ENCODE results near the gene ZDHHC7. TPM values are rescaled to one million over a fixed set of nuclear protein-coding genes. Genes with fewer than 3 reads are reported as not detected.
"Not testable (repeated sequence)": the region's sequence is repeated elsewhere in the genome, so short reads cannot be mapped to it uniquely, and the experiment has no call there.

ZDHHC7 gene
- total RNA-seq, 1 experiment from 2014 or later = 39.1 TPM

- H3K27me3 ChIP-seq (ENCODE audit: insufficient read depth, low read length) = no peaks in the 10 kb centered on the region
- TF ChIP-seq CTCF (conservative IDR thresholded peaks at IDR 0.05) = no peak
- H3K18ac ChIP-seq (ENCODE audit: insufficient read length, low read depth, low read length) = no peak overlapping the region
- H3K9ac ChIP-seq (ENCODE audit: extremely low read depth, insufficient read length, low read length) = no peak overlapping the region
- no peaks in the 10 kb centered on the region for H3K79me2 ChIP-seq (ENCODE audit: insufficient read depth, low read length)
- no peak overlapping the region for H3K4ac ChIP-seq (ENCODE audit: low read depth, low read length)
- H2AK5ac ChIP-seq (ENCODE audit: insufficient read length, low read length) = no peak overlapping the region
- H2BK12ac ChIP-seq (ENCODE audit: insufficient read length, low read depth, low read length) = no peak overlapping the region
- no peaks in the 10 kb centered on the region for H4K20me1 ChIP-seq (ENCODE audit: control insufficient read depth, insufficient read depth, insufficient read length)
- H2AFZ ChIP-seq (ENCODE audit: low read length) = no peak overlapping the region
- H3K23me2 ChIP-seq (ENCODE audit: insufficient read length, low read depth, low read length, poor library complexity, severe bottlenecking) = no peaks in the 10 kb centered on the region
- H2BK5ac ChIP-seq (ENCODE audit: insufficient read length, low read length) = no peak overlapping the region
- H3K36me3 Mint-ChIP-seq (ENCODE audit: insufficient read depth in 1 of 3, low read depth in 3 of 3) = no peaks in the 10 kb centered on the region
- H4K8ac ChIP-seq (replicated peaks; ENCODE audit: insufficient read length, low read depth, low read length) = no peak overlapping the region
- no peaks in the 10 kb centered on the region for H3K79me1 ChIP-seq (ENCODE audit: insufficient read depth, low read depth, low read length, poor library complexity, severe bottlenecking)
- no CpG with 5 or more reads among the region's 41 CpGs for WGBS (ENCODE audit: extremely low coverage, insufficient read length, low lambda C conversion rate)
- H2BK15ac ChIP-seq (ENCODE audit: low read depth, low read length) = no peak overlapping the region
- H3K4me1 ChIP-seq (ENCODE audit: insufficient read depth, low read length) = no peaks in the 10 kb centered on the region
- H3K9me3 Mint-ChIP-seq = peaks cover 0 to 1% of the 10 kb centered on the region in 2 experiments; a peak in 1 of 5 replicates
- H3K4me2 ChIP-seq (ENCODE audit: insufficient read depth, insufficient read length, low read length) = no peak overlapping the region
- no peaks in the 10 kb centered on the region for H3K9me3 ChIP-seq (ENCODE audit: control insufficient read depth, low read depth, low read length)
- peaks cover 3% of the 10 kb centered on the region for H3K27me3 Mint-ChIP-seq (ENCODE audit: low read depth)
- H3K23ac ChIP-seq (ENCODE audit: insufficient read length, low read depth, low read length) = no peak overlapping the region
- no peak for DNase-seq
- H3T11ph ChIP-seq (ENCODE audit: low read length) = no peak overlapping the region
- H3K14ac ChIP-seq (ENCODE audit: insufficient read depth, low read length) = no peak overlapping the region
- H3K4me1 Mint-ChIP-seq = peaks cover 0 to 3% of the 10 kb centered on the region in 2 experiments; a peak in 1 of 4 replicates
- no peak overlapping the region for H4K91ac ChIP-seq (ENCODE audit: insufficient read length, low read depth, low read length)
- no peak overlapping the region; a peak in 1 of 7 replicates for H3K27ac Mint-ChIP-seq
- no peak overlapping the region for H3K56ac ChIP-seq (ENCODE audit: insufficient read length, low read depth, low read length)
- H2BK120ac ChIP-seq (ENCODE audit: low read depth, low read length, poor library complexity, severe bottlenecking) = no peak overlapping the region
- H2BK20ac ChIP-seq (ENCODE audit: low read depth, low read length, poor library complexity, severe bottlenecking) = no peak overlapping the region
- H4K5ac ChIP-seq (ENCODE audit: insufficient read length, low read depth, low read length) = no peak overlapping the region
- no peak overlapping the region for H3K27ac ChIP-seq (ENCODE audit: insufficient read length, low read depth, low read length)
- no peak overlapping the region; a peak in 1 of 5 replicates for H3K4me3 Mint-ChIP-seq
Measured at GRCh38 chr16:84940670-84941551, 70.4 kb downstream of the ZDHHC7 start.

GRCh38 chr16:84938616-84939015 lies 72.7 kb downstream of the ZDHHC7 start:
- H2BK120ac ChIP-seq (ENCODE audit: low read depth, low read length, poor library complexity, severe bottlenecking); H3K9me3 ChIP-seq (ENCODE audit: control insufficient read depth, low read depth, low read length); H3K79me1 ChIP-seq (ENCODE audit: insufficient read depth, low read depth, low read length, poor library complexity, severe bottlenecking); H2BK12ac ChIP-seq (ENCODE audit: insufficient read length, low read depth, low read length); H3K27me3 ChIP-seq (ENCODE audit: insufficient read depth, low read length); DNase-seq; H3K9ac ChIP-seq (ENCODE audit: extremely low read depth, insufficient read length, low read length); H3K27ac ChIP-seq (ENCODE audit: insufficient read length, low read depth, low read length); H3K4me2 ChIP-seq (ENCODE audit: insufficient read depth, insufficient read length, low read length); H3K79me2 ChIP-seq (ENCODE audit: insufficient read depth, low read length); H3K4me3 Mint-ChIP-seq; H3K56ac ChIP-seq (ENCODE audit: insufficient read length, low read depth, low read length); H3K36me3 Mint-ChIP-seq (ENCODE audit: insufficient read depth in 1 of 3, low read depth in 3 of 3); H3K23me2 ChIP-seq (ENCODE audit: insufficient read length, low read depth, low read length, poor library complexity, severe bottlenecking); H3K9me3 Mint-ChIP-seq; H3K27ac Mint-ChIP-seq; H2BK20ac ChIP-seq (ENCODE audit: low read depth, low read length, poor library complexity, severe bottlenecking); H2BK5ac ChIP-seq (ENCODE audit: insufficient read length, low read length); H3K14ac ChIP-seq (ENCODE audit: insufficient read depth, low read length); H4K5ac ChIP-seq (ENCODE audit: insufficient read length, low read depth, low read length); H2BK15ac ChIP-seq (ENCODE audit: low read depth, low read length); H3T11ph ChIP-seq (ENCODE audit: low read length); H3K27me3 Mint-ChIP-seq (ENCODE audit: low read depth); H3K4me1 Mint-ChIP-seq; H4K20me1 ChIP-seq (ENCODE audit: control insufficient read depth, insufficient read depth, insufficient read length); H3K4ac ChIP-seq (ENCODE audit: low read depth, low read length); H4K8ac ChIP-seq (replicated peaks; ENCODE audit: insufficient read length, low read depth, low read length); H4K91ac ChIP-seq (ENCODE audit: insufficient read length, low read depth, low read length); H2AFZ ChIP-seq (ENCODE audit: low read length); H3K4me1 ChIP-seq (ENCODE audit: insufficient read depth, low read length); H3K18ac ChIP-seq (ENCODE audit: insufficient read length, low read depth, low read length); H3K23ac ChIP-seq (ENCODE audit: insufficient read length, low read depth, low read length); H2AK5ac ChIP-seq (ENCODE audit: insufficient read length, low read length): not testable (repeated sequence)
- no CpG with 5 or more reads among the region's 6 CpGs for WGBS (ENCODE audit: extremely low coverage, insufficient read length, low lambda C conversion rate)

Measured in H9 (cell line).